GM12878 (cell line): ENCODE results near the gene MCCD1. TPM values are rescaled to one million over a fixed set of nuclear protein-coding genes. Genes with fewer than 3 reads are reported as not detected.

Experiments
- ASH2L ChIP-seq: fragments of 300-600, 200-600 bp; sonication (generic); IDR thresholded peaks from 2 replicates; pipeline ENCODE4 v1.6.1; 2017; ENCODE audit warnings: low read depth, mild to moderate bottlenecking, borderline replicate concordance
- ATF3 ChIP-seq: IDR thresholded peaks from 2 replicates; pipeline ENCODE4 v1.6.1; 2011; ENCODE audit warnings: low read depth, mild to moderate bottlenecking, low read length, moderate library complexity, borderline replicate concordance; ENCODE audit errors: extremely low read depth
- CHD2 ChIP-seq: IDR thresholded peaks from 2 replicates; pipeline ENCODE4 v1.6.1; 2011; ENCODE audit warnings: low read depth, low read length, improper control_type of control experiment, borderline replicate concordance
- CHD4 ChIP-seq: fragments of 200-600 bp; sonication (generic); IDR thresholded peaks from 2 replicates; pipeline ENCODE4 v1.6.1; 2016; ENCODE audit warnings: mild to moderate bottlenecking
- CREM ChIP-seq: IDR thresholded peaks from 2 replicates; pipeline ENCODE4 v1.6.1; 2014; ENCODE audit warnings: antibody characterized with exemption, low read depth
- DPF2 ChIP-seq: fragments of 450-650 bp; IDR thresholded peaks from 2 replicates; pipeline ENCODE4 v1.6.1; 2017; ENCODE audit warnings: mild to moderate bottlenecking
- GABPA ChIP-seq: IDR thresholded peaks from 2 replicates; pipeline ENCODE4 v1.6.1; 2014; ENCODE audit warnings: antibody characterized with exemption, low read depth, mild to moderate bottlenecking, inconsistent platforms
- HCFC1 ChIP-seq: fragments of 150-350 bp; IDR thresholded peaks from 2 replicates; pipeline ENCODE4 v1.6.1; 2014; ENCODE audit warnings: low read length
- HDAC2 ChIP-seq: fragments of 200-600 bp; sonication (generic); IDR thresholded peaks from 2 replicates; pipeline ENCODE4 v1.6.1; 2017
- IKZF2 ChIP-seq, 2 experiments: fragments of 450-650 bp; IDR thresholded peaks; 2 replicates each; pipeline ENCODE4 v1.6.1; 2017; ENCODE audit warnings: mild to moderate bottlenecking in 2 of 2, moderate library complexity in 2 of 2
- JUND ChIP-seq: IDR thresholded peaks from 2 replicates; pipeline ENCODE4 v1.6.1; 2012; ENCODE audit warnings: low read depth, mild to moderate bottlenecking, low read length, improper control_type of control experiment, moderate library complexity
- MXI1 ChIP-seq: fragments of 150-350 bp; IDR thresholded peaks from 2 replicates; pipeline ENCODE4 v1.6.1; 2011; ENCODE audit warnings: low read depth, mild to moderate bottlenecking, inconsistent platforms, low read length, improper control_type of control experiment
- PAX5 ChIP-seq: IDR thresholded peaks from 2 replicates; pipeline ENCODE4 v1.6.1; 2011; ENCODE audit warnings: low read depth, low read length, borderline replicate concordance
- POLR2A ChIP-seq: IDR thresholded peaks from 2 replicates; pipeline ENCODE4 v1.6.1; 2011; ENCODE audit warnings: low read depth, mild to moderate bottlenecking, low read length
- POU2F2 ChIP-seq: IDR thresholded peaks from 3 replicates; pipeline ENCODE4 v1.6.1; 2011; ENCODE audit warnings: low read depth, mild to moderate bottlenecking, low read length, borderline replicate concordance
- RAD21 ChIP-seq: IDR thresholded peaks from 2 replicates; pipeline ENCODE4 v1.6.1; 2011; ENCODE audit warnings: mild to moderate bottlenecking, low read depth, low read length, moderate library complexity; ENCODE audit not compliant: insufficient read depth
- SMARCA5 ChIP-seq: fragments of 450-650 bp; IDR thresholded peaks from 2 replicates; pipeline ENCODE4 v1.6.1; 2017; ENCODE audit warnings: mild to moderate bottlenecking
- SP1 ChIP-seq: IDR thresholded peaks from one replicate; pipeline ENCODE4 v1.6.1; 2011; ENCODE audit warnings: low read depth, low read length
- SUZ12 ChIP-seq: fragments of 200-600 bp; sonication (generic); IDR thresholded peaks from one replicate; pipeline ENCODE4 v1.6.1; 2018; ENCODE audit warnings: antibody characterized with exemption, mild to moderate bottlenecking; ENCODE audit not compliant: unreplicated experiment
- TBL1XR1 ChIP-seq: IDR thresholded peaks from 2 replicates; pipeline ENCODE4 v1.6.1; 2012; ENCODE audit warnings: low read depth, low read length, improper control_type of control experiment
- USF1 ChIP-seq: IDR thresholded peaks from 2 replicates; pipeline ENCODE4 v1.6.1; 2011; ENCODE audit warnings: borderline replicate concordance, low read depth, mild to moderate bottlenecking, moderate library complexity, mixed read lengths, low read length; ENCODE audit not compliant: insufficient read depth; ENCODE audit errors: extremely low read length
- YBX1 ChIP-seq: fragments of 450-650 bp; IDR thresholded peaks from 2 replicates; pipeline ENCODE4 v1.6.1; 2016; ENCODE audit warnings: antibody characterized with exemption
- ZBTB33 ChIP-seq: fragments of 450-650 bp; IDR thresholded peaks from 2 replicates; pipeline ENCODE4 v1.6.1; 2017; ENCODE audit warnings: mild to moderate bottlenecking
- ZBTB4 ChIP-seq: fragments of 450-650 bp; formaldehyde crosslinking; IDR thresholded peaks from 2 replicates; pipeline ENCODE4 v1.4.0; 2022; ENCODE audit warnings: mild to moderate bottlenecking, moderate library complexity
- ZNF207 ChIP-seq: fragments of 450-650 bp; IDR thresholded peaks from 2 replicates; pipeline ENCODE4 v1.6.1; 2014; ENCODE audit warnings: antibody characterized with exemption, mild to moderate bottlenecking, borderline replicate concordance
- ZNF274 ChIP-seq: IDR thresholded peaks from one replicate; pipeline ENCODE4 v1.8.0; 2011; ENCODE audit not compliant: insufficient read length, insufficient read depth
- ZNF622 ChIP-seq: fragments of 450-650 bp; IDR thresholded peaks from 2 replicates; pipeline ENCODE4 v1.6.1; 2017; ENCODE audit warnings: mild to moderate bottlenecking, inconsistent platforms
- polyA plus RNA-seq, 11 experiments: library from polyadenylated mRNA; depleted of rRNA in 4 of 11; unstranded in 6 of 11; stranded (reverse) in 5 of 11; fragments of >200 nt; fragmentation: Nextera tagmentation in 4 of 11; fragmentation: Illumina TruSeq in 1 of 11; extraction: Ambion mirVana in 4 of 11; extraction: Trizol in 1 of 11; gene quantifications; 1 replicate in 1 of 11; 2 replicates in 10 of 11; pipeline versions ENCODE4 v1.2.1 to v1.2.3, GENCODE V29; 2011 to 2016; ENCODE audit warnings: inconsistent platforms in 2 of 11, missing spikeins in 2 of 11, low read depth in 1 of 11
- total RNA-seq, 4 experiments: library from RNA; depleted of rRNA in 3 of 4; stranded (reverse); fragments of >200 nt in 3 of 4; fragmentation: Illumina TruSeq in 1 of 4; extraction: Trizol in 1 of 4; gene quantifications; 2 replicates each; pipeline versions ENCODE4 v1.2.1 to v1.2.3, GENCODE V29; 2013 to 2021

The MCCD1 gene
- total and polyA plus RNA-seq, 10 of the 15 experiments (the other 5 are each of a cell fraction or from before 2014, with no cell fraction given) = not detected

- TF ChIP-seq MXI1 (0 out of 2 replicates have a peak, but pooled peaks have one; percentile 53), JUND (no peak), CREM (peak; percentile 93), CHD4 (no peak), ZBTB33 (no peak), ZNF622 (no peak), SUZ12 (no peak), YBX1 (peak; percentile 69; the same call in 1 of the 2 replicates), HCFC1 (peak; percentile 96), SP1 (peak; percentile 85), IKZF2 (IDR thresholded peaks at IDR 0.05) (peak in 1 of 2 experiments; percentile 45; a peak in 2 of 4 replicates), SMARCA5 (no peak), ASH2L (no peak), PAX5 (no peak), HDAC2 (no peak), DPF2 (no peak), TBL1XR1 (peak; percentile 53; the same call in 1 of the 2 replicates), CHD2 (peak; percentile 39; the same call in 1 of the 2 replicates), ZNF207 (no peak), ZNF274 (no peak), ZBTB4 (CRISPR knock-in tag) (no peak), ATF3 (no peak), POU2F2 (peak; percentile 71; the same call in 1 of the 3 replicates), USF1 (no peak), POLR2A (peak; percentile 69), RAD21 (no peak), GABPA (peak; percentile 100)
Observed at GRCh38 chr6:31546958-31547726, 18.4 kb downstream of the MCCD1 start, which contains the start of gene NFKBIL1 (continued).
